Endothelial cell of umbilical vein (primary cell): ENCODE measurements around the gene MOB1B. TPM values are rescaled to one million over a fixed set of nuclear protein-coding genes. Genes with fewer than 3 reads are reported as not detected.
A peak's percentile ranks its signal among the peaks of the same experiment; 100 is the strongest.

ENCODE experiments used
- BruUV-seq: library from RNA; stranded (reverse); fragments of 400-500 nt; replicated peaks from 2 replicates; lab custom pipeline; 2021; lab: Mats Ljungman, UMichigan
- CTCF ChIA-PET: fragments of 300-600, 350-600 bp; sonication (Branson Sonifier 250); formaldehyde crosslinking; loops from one replicate; lab custom pipeline; 2021; ENCODE audit warnings: antibody characterized with exemption, inconsistent platforms; lab: Charles Lee
- POLR2A ChIA-PET: fragments of 300-600, 350-600 bp; sonication (Branson Sonifier 250); formaldehyde crosslinking; loops from one replicate; lab custom pipeline; 2021; ENCODE audit warnings: antibody characterized with exemption, inconsistent platforms; lab: Charles Lee
- DNase-seq: peaks from one replicate; pipeline ENCODE4 v3.0.0-alpha.2; 2011; ENCODE audit warnings: low read depth, low spot score
- FAIRE-seq: peaks from 2 replicates; lab custom pipeline; 2011; peaks lifted over from hg19 to GRCh38; lab: Jason Lieb, UNC
- H2AFZ ChIP-seq: 2 replicates; pipeline ENCODE4 v1.6.0; 2012; ENCODE audit warnings: low read depth, low read length, control low read depth, inconsistent platforms
- H3K27ac ChIP-seq: 2 replicates; pipeline ENCODE4 v1.5.1; 2011; ENCODE audit warnings: low read depth, mild to moderate bottlenecking, control low read depth, low read length, moderate library complexity; ENCODE audit not compliant: insufficient read depth
- H3K27me3 ChIP-seq, 2 experiments: 2 replicates each; pipeline versions ENCODE4 v1.6.0 to v1.6.1; 2011; ENCODE audit warnings: low read length in 2 of 2, mixed read lengths in 1 of 2; ENCODE audit not compliant: control insufficient read depth in 2 of 2, insufficient read depth in 2 of 2
- H3K36me3 ChIP-seq, 2 experiments: 2 replicates in 1 of 2; 3 replicates in 1 of 2; pipeline ENCODE4 v1.5.1; 2011; ENCODE audit warnings: low read length in 2 of 2, mild to moderate bottlenecking in 1 of 2, moderate library complexity in 1 of 2; ENCODE audit not compliant: control insufficient read depth in 2 of 2, insufficient read depth in 2 of 2; ENCODE audit errors: extremely low read depth in 1 of 2
- H3K4me1 ChIP-seq: 3 replicates; pipeline ENCODE4 v1.5.1; 2011; ENCODE audit warnings: mild to moderate bottlenecking, low read length; ENCODE audit not compliant: control insufficient read depth, insufficient read depth; ENCODE audit errors: extremely low read depth
- H3K4me2 ChIP-seq: 2 replicates; pipeline ENCODE4 v1.6.1; 2011; ENCODE audit warnings: low read length, control low read depth, mixed read lengths; ENCODE audit not compliant: insufficient read depth
- H3K4me3 ChIP-seq, 3 experiments: fragments of 200-600 bp in 1 of 3; sonication (generic), shearing (Covaris generic) in 1 of 3; replicated peaks in 1 of 3; 2 replicates each; pipeline ENCODE4 v1.5.1; 2011 to 2016; ENCODE audit warnings: control low read depth in 3 of 3, low read length in 3 of 3, mild to moderate bottlenecking in 2 of 3, inconsistent platforms in 1 of 3, low read depth in 1 of 3, moderate library complexity in 1 of 3; ENCODE audit not compliant: insufficient read depth in 1 of 3
- H3K79me2 ChIP-seq: 2 replicates; pipeline ENCODE4 v1.6.0; 2012; ENCODE audit warnings: low read length, inconsistent platforms; ENCODE audit not compliant: control insufficient read depth, insufficient read depth
- H3K9ac ChIP-seq: replicated peaks from 2 replicates; pipeline ENCODE3; 2011; ENCODE audit warnings: low read length, control low read depth; ENCODE audit not compliant: insufficient read depth; ENCODE audit errors: extremely low read depth
- H3K9me1 ChIP-seq: replicated peaks from 3 replicates; pipeline ENCODE4 v1.6.0; 2011; ENCODE audit warnings: mild to moderate bottlenecking, low read length; ENCODE audit not compliant: control insufficient read depth, insufficient read depth; ENCODE audit errors: extremely low read depth
- H3K9me3 ChIP-seq: replicated peaks from 2 replicates; pipeline ENCODE4 v1.5.1; 2012; ENCODE audit warnings: low read length, inconsistent platforms; ENCODE audit not compliant: control insufficient read depth, insufficient read depth
- H4K20me1 ChIP-seq: replicated peaks from 2 replicates; pipeline ENCODE3; 2011; ENCODE audit warnings: mild to moderate bottlenecking, low read length; ENCODE audit not compliant: control insufficient read depth, insufficient read depth; ENCODE audit errors: extremely low read depth
- EZH2 ChIP-seq: IDR thresholded peaks from 2 replicates; pipeline ENCODE4 v1.6.1; 2012; ENCODE audit warnings: borderline replicate concordance, low read depth, mild to moderate bottlenecking, moderate library complexity, low read length, inconsistent platforms; ENCODE audit not compliant: severe bottlenecking
- FOS ChIP-seq: IDR thresholded peaks from 2 replicates; pipeline ENCODE4 v1.6.1; 2011; ENCODE audit warnings: mild to moderate bottlenecking, low read length, moderate library complexity, borderline replicate concordance; ENCODE audit not compliant: insufficient read depth
- GATA2 ChIP-seq: IDR thresholded peaks from 2 replicates; pipeline ENCODE4 v1.7.0; 2011; ENCODE audit warnings: low read depth, mild to moderate bottlenecking, moderate library complexity, mixed read lengths, low read length; ENCODE audit not compliant: insufficient read length, insufficient read depth
- JUN ChIP-seq: IDR thresholded peaks from 2 replicates; pipeline ENCODE4 v1.6.1; 2011; ENCODE audit warnings: borderline replicate concordance, low read depth; ENCODE audit not compliant: insufficient read length, insufficient read depth
- MYC ChIP-seq: IDR thresholded peaks from one replicate; pipeline ENCODE4 v1.6.1; 2011; ENCODE audit warnings: mild to moderate bottlenecking, low read depth, low read length
- POLR2A ChIP-seq: IDR thresholded peaks from 2 replicates; pipeline ENCODE4 v1.6.1; 2012; ENCODE audit warnings: low read depth, mild to moderate bottlenecking, control low read depth, low read length
- POLR2AphosphoS5 ChIP-seq: IDR thresholded peaks from 2 replicates; pipeline ENCODE4 v1.6.1; 2012; ENCODE audit warnings: low read depth, mild to moderate bottlenecking, control low read depth, low read length, moderate library complexity; ENCODE audit not compliant: insufficient read depth
- dilution Hi-C: fragments of 300-500 bp; cut with MboI; formaldehyde crosslinking; loops from one replicate; pipeline ENCODE4 v1.15.0; 2019; ENCODE audit warnings: low sequenced_read_pairs; ENCODE audit not compliant: extremely low pct_ligation_motif_present
- intact Hi-C: fragments of 100-400 bp; cut with micrococcal nuclease; formaldehyde crosslinking; loops from one replicate; pipeline ENCODE4 v1.10.0; 2022
- polyA plus RNA-seq, 4 experiments: library from polyadenylated mRNA; depleted of rRNA in 3 of 4; stranded (reverse) in 3 of 4; unstranded in 1 of 4; fragments of >200 nt; gene quantifications; 2 replicates each; pipeline versions ENCODE4 v1.2.1 to v1.2.3, GENCODE V29; 2011 to 2012; ENCODE audit warnings: missing spikeins in 1 of 4
- total RNA-seq: library from RNA; stranded (reverse); gene quantifications from 2 replicates; pipeline ENCODE4 v1.2.3, GENCODE V29; 2021
- TF ChIP-seq, protein P1 (sequence below), 2 donors: IDR thresholded peaks; 1 replicate in 1 of 2; 2 replicates in 1 of 2; pipeline ENCODE4 v1.5.1; 2011; ENCODE audit warnings: low read length in 2 of 2, mild to moderate bottlenecking in 2 of 2, moderate library complexity in 2 of 2, control low read depth in 1 of 2, inconsistent platforms in 1 of 2, low read depth in 1 of 2; ENCODE audit not compliant: insufficient read depth in 1 of 2; ENCODE audit errors: extremely low read depth in 1 of 2
- TF ChIP-seq, protein P2 (sequence below): IDR thresholded peaks from 2 replicates; pipeline ENCODE4 v1.6.1; 2011; ENCODE audit not compliant: insufficient read depth, insufficient read length

The MOB1B gene
- total and polyA plus RNA-seq, 2 donors (not counting 3 experiments of a cell fraction or from before 2014, with no cell fraction given): 4.3 to 23.9 TPM

DNA sequence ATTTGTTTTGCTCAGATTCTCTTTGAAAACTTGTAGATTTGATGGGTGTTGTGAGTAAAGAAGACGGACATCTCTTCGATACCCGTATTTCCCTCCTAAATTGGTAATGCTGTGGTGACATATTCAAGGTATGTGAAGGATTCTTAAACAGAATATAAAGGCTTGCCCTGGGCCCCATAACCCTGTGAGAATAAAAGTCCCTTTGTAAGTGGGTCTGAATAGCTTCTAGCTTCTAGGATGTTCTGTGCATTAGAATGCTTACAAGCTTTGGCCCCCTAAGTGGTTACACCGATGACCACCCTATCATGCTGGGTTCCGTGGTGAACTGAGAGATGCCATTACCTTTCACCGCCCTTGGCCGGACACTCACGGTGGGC is 574 bp upstream of the MOB1B start:
- H3K79me2 ChIP-seq: peaks cover 38% of the 10 kb centered on the region
- H3K4me1 ChIP-seq: peaks cover 14% of the 10 kb centered on the region
- TF ChIP-seq FOS (no peak), GATA2 (no peak), POLR2AphosphoS5 (no peak), EZH2 (no peak), JUN (no peak), POLR2A (no peak), MYC (no peak)
- TF ChIP-seq, protein P1, sequence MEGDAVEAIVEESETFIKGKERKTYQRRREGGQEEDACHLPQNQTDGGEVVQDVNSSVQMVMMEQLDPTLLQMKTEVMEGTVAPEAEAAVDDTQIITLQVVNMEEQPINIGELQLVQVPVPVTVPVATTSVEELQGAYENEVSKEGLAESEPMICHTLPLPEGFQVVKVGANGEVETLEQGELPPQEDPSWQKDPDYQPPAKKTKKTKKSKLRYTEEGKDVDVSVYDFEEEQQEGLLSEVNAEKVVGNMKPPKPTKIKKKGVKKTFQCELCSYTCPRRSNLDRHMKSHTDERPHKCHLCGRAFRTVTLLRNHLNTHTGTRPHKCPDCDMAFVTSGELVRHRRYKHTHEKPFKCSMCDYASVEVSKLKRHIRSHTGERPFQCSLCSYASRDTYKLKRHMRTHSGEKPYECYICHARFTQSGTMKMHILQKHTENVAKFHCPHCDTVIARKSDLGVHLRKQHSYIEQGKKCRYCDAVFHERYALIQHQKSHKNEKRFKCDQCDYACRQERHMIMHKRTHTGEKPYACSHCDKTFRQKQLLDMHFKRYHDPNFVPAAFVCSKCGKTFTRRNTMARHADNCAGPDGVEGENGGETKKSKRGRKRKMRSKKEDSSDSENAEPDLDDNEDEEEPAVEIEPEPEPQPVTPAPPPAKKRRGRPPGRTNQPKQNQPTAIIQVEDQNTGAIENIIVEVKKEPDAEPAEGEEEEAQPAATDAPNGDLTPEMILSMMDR (IDR thresholded peaks at IDR 0.05; ENCODE audit: extremely low read depth in 1 of 2, insufficient read depth in 1 of 2, low read depth in 1 of 2, low read length in 2 of 2): no peak
- TF ChIP-seq, protein P2, sequence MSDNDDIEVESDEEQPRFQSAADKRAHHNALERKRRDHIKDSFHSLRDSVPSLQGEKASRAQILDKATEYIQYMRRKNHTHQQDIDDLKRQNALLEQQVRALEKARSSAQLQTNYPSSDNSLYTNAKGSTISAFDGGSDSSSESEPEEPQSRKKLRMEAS: no peak
- intact Hi-C loops (loop anchor here (5.0 kb wide), 1 partner anchor 111 kb away; no protein-coding TSS in a partner anchor), dilution Hi-C loops (no loop called here)
- DNase-seq: no peak
- H3K4me3 ChIP-seq: peak overlapping the region; percentile 64 to 99 (median 96)
- no peaks in the 10 kb centered on the region for H3K9me3 ChIP-seq
- no peaks in the 10 kb centered on the region for H4K20me1 ChIP-seq
- peak overlapping the region; percentile 90 for H3K9ac ChIP-seq
- H3K27ac ChIP-seq: peak overlapping the region; percentile 47
- H2AFZ ChIP-seq: peak overlapping the region; percentile 99
- FAIRE-seq: peak; percentile 33
- peaks cover 0 to 2% of the 10 kb centered on the region in 2 experiments for H3K36me3 ChIP-seq
- H3K27me3 ChIP-seq: no peaks in the 10 kb centered on the region
- ChIA-PET CTCF (interaction anchor here (0.7 to 1.7 kb wide), 4 partner anchors 17 to 124 kb away, joined by 3 to 13 read pairs (median 4); no protein-coding TSS in a partner anchor), POLR2A (interaction anchor here (1.1 to 1.2 kb wide), 3 partner anchors 63 to 196 kb away, joined by 3 to 5 read pairs (median 5); partner anchors contain the start of genes DCK and GRSF1)
- H3K4me2 ChIP-seq: peak overlapping the region; percentile 97
- TSS peak; percentile 93 for BruUV-seq
- H3K9me1 ChIP-seq: no peaks in the 10 kb centered on the region
